ENCODE measurements around the gene DNASE1L1. TPM values are rescaled to one million over a fixed set of nuclear protein-coding genes. Genes with fewer than 3 reads are reported as not detected.
A peak's percentile ranks its signal among the peaks of the same experiment; 100 is the strongest.

Gene DNASE1L1
- total RNA-seq, 1 donor from 2014 or later: 56.3 TPM

- Histone ChIP-seq H3K4me1 (peaks cover 26% of the 10 kb centered on the region), H3K36me3 (peaks cover 95% of the 10 kb centered on the region)
These were observed 51.0 kb downstream of the DNASE1L1 start for GRCh38 chrX:154358011-154358410.

GRCh38 chrX:154357205-154357604, 51.8 kb downstream of the DNASE1L1 start:
- DNase-seq: no peak
- intact Hi-C loops (cut with micrococcal nuclease): no loop called here
- TF ChIP-seq CTCF (IDR thresholded peaks at IDR 0.05; ENCODE audit: borderline replicate concordance): no peak
- H3K27me3 ChIP-seq (ENCODE audit: low read depth): no peaks in the 10 kb centered on the region
- H3K36me3 ChIP-seq: peaks cover 95% of the 10 kb centered on the region
- peak overlapping the region; percentile 40 for H3K27ac ChIP-seq (replicated peaks)
- H3K4me1 ChIP-seq: peaks cover 26% of the 10 kb centered on the region
- H3K4me3 ChIP-seq: no peak overlapping the region
- H3K9me3 ChIP-seq (replicated peaks): no peaks in the 10 kb centered on the region

More at GRCh38 chrX:154358011-154358410, 51.0 kb downstream of the DNASE1L1 start:
- Histone ChIP-seq H3K4me3 (no peak overlapping the region), H3K27ac (replicated peaks) (no peak overlapping the region), H3K27me3 (ENCODE audit: low read depth) (no peaks in the 10 kb centered on the region), H3K9me3 (replicated peaks) (no peaks in the 10 kb centered on the region)
- TF ChIP-seq CTCF (IDR thresholded peaks at IDR 0.05; ENCODE audit: borderline replicate concordance): no peak
- intact Hi-C loops (cut with micrococcal nuclease): no loop called here
- no peak for DNase-seq

DNA sequence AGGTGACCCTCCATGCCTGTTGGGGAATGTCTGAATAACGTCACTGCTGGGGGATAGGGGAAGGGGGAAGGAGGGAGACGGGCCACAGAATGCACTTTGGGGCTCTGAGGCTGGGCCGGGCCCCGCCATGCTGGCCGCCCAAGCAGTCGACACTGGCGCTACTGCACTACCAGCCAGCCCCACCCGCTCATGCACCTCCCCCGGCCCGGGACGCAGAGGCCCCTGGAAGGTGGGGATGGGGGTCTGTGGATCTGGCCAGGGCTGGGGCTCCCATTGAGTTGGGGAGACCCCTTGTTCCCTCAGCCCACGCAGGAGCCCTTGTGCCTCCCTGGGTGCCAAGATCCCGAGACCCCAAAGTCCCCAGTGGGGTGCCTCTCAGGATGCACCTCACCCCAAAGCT, 52.5 kb downstream of the DNASE1L1 start:
- Histone ChIP-seq H3K9me3 (replicated peaks) (no peaks in the 10 kb centered on the region), H3K36me3 (peaks cover 95% of the 10 kb centered on the region), H3K4me3 (no peak overlapping the region), H3K27me3 (ENCODE audit: low read depth) (no peaks in the 10 kb centered on the region), H3K27ac (replicated peaks) (peak overlapping the region; percentile 40), H3K4me1 (peaks cover 26% of the 10 kb centered on the region)
- intact Hi-C loops (cut with micrococcal nuclease): no loop called here
- TF ChIP-seq CTCF (IDR thresholded peaks at IDR 0.05; ENCODE audit: borderline replicate concordance): no peak
- no peak for DNase-seq

DNA sequence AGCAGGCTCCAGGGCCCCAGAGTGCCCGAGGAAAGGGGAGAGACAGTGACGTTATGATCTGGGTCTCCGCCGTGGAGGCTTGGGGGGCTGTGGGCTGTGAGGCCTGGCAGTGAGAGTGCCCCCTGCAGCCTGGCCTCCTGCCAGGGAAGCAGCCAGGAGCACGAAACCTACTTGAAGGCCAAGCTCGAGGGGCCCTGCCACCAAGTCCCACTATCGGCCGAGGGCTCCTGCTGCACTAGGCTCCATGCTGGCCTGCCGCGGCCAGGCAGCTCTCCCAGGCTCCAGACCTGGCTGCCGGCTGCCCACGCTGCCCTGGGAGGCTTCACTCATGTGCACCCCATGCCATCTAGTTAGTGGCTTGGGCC, 53.3 kb downstream of the DNASE1L1 start:
- no peak for TF ChIP-seq CTCF (IDR thresholded peaks at IDR 0.05; ENCODE audit: borderline replicate concordance)

DNA sequence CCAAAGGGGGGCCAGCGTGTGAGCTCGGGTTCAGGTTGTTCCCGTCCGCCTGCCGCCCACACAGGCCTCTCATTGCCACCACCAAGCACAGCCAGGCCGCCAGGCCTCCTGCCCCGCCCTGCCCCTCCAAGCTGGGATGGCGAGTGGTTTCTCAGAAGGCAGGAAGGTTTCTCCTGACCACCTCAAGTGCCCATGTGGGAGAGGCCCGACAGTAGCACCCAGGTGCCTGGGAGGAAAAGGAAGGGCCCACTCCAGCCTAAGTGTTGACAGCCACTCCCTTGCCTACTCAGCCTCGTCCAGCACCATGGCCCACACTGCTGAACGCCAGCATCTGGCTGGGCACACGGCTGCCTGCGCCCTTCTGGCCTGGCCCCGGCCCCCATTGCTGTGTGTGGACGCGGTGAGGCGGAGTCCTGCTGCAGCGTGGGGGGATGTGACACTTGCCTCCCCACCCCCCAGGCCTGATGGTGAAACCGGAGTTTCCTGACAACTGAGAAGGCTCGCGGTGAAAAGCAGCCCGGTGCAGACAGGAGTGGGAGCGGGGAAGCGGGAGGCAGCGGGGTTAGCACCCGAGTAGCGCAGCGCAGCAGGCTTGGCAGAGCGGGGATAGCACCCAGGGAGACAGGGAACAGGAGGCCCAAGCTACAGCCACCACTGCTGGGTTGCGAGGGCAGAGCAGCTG, 53.8 kb downstream of the DNASE1L1 start:
- DNase-seq: peak; percentile 5
- intact Hi-C loops (cut with micrococcal nuclease): no loop called here
- H3K27ac ChIP-seq (replicated peaks): no peak overlapping the region
- no peaks in the 10 kb centered on the region for H3K27me3 ChIP-seq (ENCODE audit: low read depth)
- peaks cover 99% of the 10 kb centered on the region for H3K36me3 ChIP-seq
- no peak for TF ChIP-seq CTCF (IDR thresholded peaks at IDR 0.05; ENCODE audit: borderline replicate concordance)
- peaks cover 34% of the 10 kb centered on the region for H3K4me1 ChIP-seq
- H3K4me3 ChIP-seq: no peak overlapping the region
- H3K9me3 ChIP-seq (replicated peaks): no peaks in the 10 kb centered on the region

More for the DNA sequence above, 53.3 kb downstream of the DNASE1L1 start:
- Histone ChIP-seq H3K4me3 (no peak overlapping the region), H3K27ac (replicated peaks) (no peak overlapping the region), H3K36me3 (peaks cover 99% of the 10 kb centered on the region), H3K9me3 (replicated peaks) (no peaks in the 10 kb centered on the region), H3K27me3 (ENCODE audit: low read depth) (no peaks in the 10 kb centered on the region), H3K4me1 (peaks cover 32% of the 10 kb centered on the region)
- peak; percentile 14 for DNase-seq
- intact Hi-C loops (cut with micrococcal nuclease): no loop called here
